ENCODE measurements around the gene PPP1R3E.

Gene PPP1R3E

GRCh38 chr14:23248601-23249000 lies 54.1 kb downstream of the PPP1R3E start:
- DNase-seq, result no peak

Data from suppressor macrophage treated with lipopolysaccharide for 1 hour (primary cell).